SH-SY5Y (cell line): ENCODE data around the gene SHROOM4.

Source experiments
- GATA2 ChIP-seq: IDR thresholded peaks from 2 replicates; pipeline ENCODE4 v1.6.1; 2011; ENCODE audit warnings: mild to moderate bottlenecking, low read depth, low read length
- GATA3 ChIP-seq: IDR thresholded peaks from 2 replicates; pipeline ENCODE4 v1.6.1; 2011; ENCODE audit warnings: low read depth, mild to moderate bottlenecking, low read length, moderate library complexity

SHROOM4 gene

GRCh38 chrX:50813843-50814661 lies at the start of gene SHROOM4:
SHROOM4 (minus strand) TSS chrX:50814194; CDS start chrX:50814018, 176 bp downstream.
- TF ChIP-seq GATA3 (no peak), GATA2 (no peak)

GRCh38 chrX:50863471-50863870 lies 49.5 kb upstream of the SHROOM4 start:
- TF ChIP-seq GATA2 = no peak

- TF ChIP-seq GATA3 (no peak), GATA2 (no peak)
Measured at GRCh38 chrX:50860518-50860917, 46.5 kb upstream of the SHROOM4 start.

- TF ChIP-seq GATA2 (no peak), GATA3 (no peak)
Measured at GRCh38 chrX:50858548-50858947, 44.6 kb upstream of the SHROOM4 start.

- TF ChIP-seq GATA2 = no peak
- TF ChIP-seq GATA3 = no peak
Measured at GRCh38 chrX:50853399-50853798, 39.4 kb upstream of the SHROOM4 start.

- TF ChIP-seq GATA3 (no peak), GATA2 (no peak)
Measured at GRCh38 chrX:50852524-50852923, 38.5 kb upstream of the SHROOM4 start.

- TF ChIP-seq GATA3 (no peak), GATA2 (no peak)
Measured at GRCh38 chrX:50842221-50842620, 28.2 kb upstream of the SHROOM4 start.

- TF ChIP-seq GATA2 = no peak
- no peak for TF ChIP-seq GATA3
Measured at GRCh38 chrX:50839730-50840129, 25.7 kb upstream of the SHROOM4 start.

GRCh38 chrX:50838820-50839600 lies 25.0 kb upstream of the SHROOM4 start:
- TF ChIP-seq GATA3 = no peak
- TF ChIP-seq GATA2 = no peak

GRCh38 chrX:50827996-50828395 lies 14.0 kb upstream of the SHROOM4 start:
- no peak for TF ChIP-seq GATA3
- no peak for TF ChIP-seq GATA2

- TF ChIP-seq GATA3 (no peak), GATA2 (no peak)
Measured at GRCh38 chrX:50825825-50826224, 11.8 kb upstream of the SHROOM4 start.

GRCh38 chrX:50818986-50819385 lies 5.0 kb upstream of the SHROOM4 start:
- TF ChIP-seq GATA2 = no peak
- TF ChIP-seq GATA3 = no peak

- TF ChIP-seq GATA2 = no peak
- no peak for TF ChIP-seq GATA3
Measured at GRCh38 chrX:50815120-50815519, 1.1 kb upstream of the SHROOM4 start.

- no peak for TF ChIP-seq GATA3
- no peak for TF ChIP-seq GATA2
Measured at GRCh38 chrX:50814701-50815100, 707 bp upstream of the SHROOM4 start.

- no peak for TF ChIP-seq GATA2
- no peak for TF ChIP-seq GATA3
Measured at GRCh38 chrX:50812995-50813842, 775 bp downstream of the SHROOM4 start.
